H54 (cell line): Measurements from ENCODE around the gene NELFCD.

Source experiments
- DNase-seq: peaks from one replicate; pipeline ENCODE4 v3.0.0; 2011; ENCODE audit warnings: low spot score, mixed read lengths; ENCODE audit not compliant: insufficient read length
- FAIRE-seq: peaks from 3 replicates; lab custom pipeline; 2011; peaks lifted over from hg19 to GRCh38; lab: Jason Lieb, UNC
- POLR2A ChIP-seq: IDR thresholded peaks from 2 replicates; pipeline ENCODE4 v1.6.1; 2011; ENCODE audit warnings: low read depth, mild to moderate bottlenecking, low read length

The NELFCD gene

GRCh38 chr20:59015411-59015810 is 34.4 kb downstream of the NELFCD start:
- DNase-seq: no peak
- FAIRE-seq: no peak
- TF ChIP-seq POLR2A: no peak

GRCh38 chr20:59015812-59016711 is 35.0 kb downstream of the NELFCD start:
- TF ChIP-seq POLR2A: no peak
- DNase-seq: no peak
- no peak for FAIRE-seq

GRCh38 chr20:59016795-59017492 is 35.9 kb downstream of the NELFCD start:
- no peak for TF ChIP-seq POLR2A
- DNase-seq: no peak
- no peak for FAIRE-seq

- FAIRE-seq (no peak), DNase-seq (no peak)
- TF ChIP-seq POLR2A: no peak
These were observed 36.6 kb downstream of the NELFCD start for GRCh38 chr20:59017493-59018231.

- no peak for FAIRE-seq
- no peak for DNase-seq
- no peak for TF ChIP-seq POLR2A
These were observed 37.8 kb downstream of the NELFCD start for GRCh38 chr20:59018817-59019216.

GRCh38 chr20:59019217-59019616 is 38.2 kb downstream of the NELFCD start, which contains the start of gene TUBB1:
TSS of gene TUBB1 (plus strand) at chr20:59019429. CDS start at chr20:59019523, 94 bp downstream.
- no peak for TF ChIP-seq POLR2A
- FAIRE-seq (no peak), DNase-seq (no peak)

- no peak for TF ChIP-seq POLR2A
- FAIRE-seq (no peak), DNase-seq (no peak)
These were observed 40.0 kb downstream of the NELFCD start for GRCh38 chr20:59020938-59021551.

- TF ChIP-seq POLR2A: no peak
- FAIRE-seq: no peak
- no peak for DNase-seq
These were observed 41.7 kb downstream of the NELFCD start for GRCh38 chr20:59022754-59023153.

GRCh38 chr20:59023616-59024015 is 42.6 kb downstream of the NELFCD start:
- DNase-seq (no peak), FAIRE-seq (no peak)
- no peak for TF ChIP-seq POLR2A

GRCh38 chr20:59024111-59024530 is 43.1 kb downstream of the NELFCD start:
- FAIRE-seq (no peak), DNase-seq (no peak)

GRCh38 chr20:59025086-59025485 is 44.0 kb downstream of the NELFCD start:
- FAIRE-seq (no peak), DNase-seq (no peak)
- TF ChIP-seq POLR2A: no peak

More at GRCh38 chr20:59024111-59024530, 43.1 kb downstream of the NELFCD start:
- no peak for TF ChIP-seq POLR2A

GRCh38 chr20:59025511-59025910 is 44.5 kb downstream of the NELFCD start:
- FAIRE-seq: no peak
- no peak for DNase-seq
- no peak for TF ChIP-seq POLR2A
